Upper lobe of left lung (tissue), 6 donors: Measurements from ENCODE around the gene FAM43A. TPM values are rescaled to one million over a fixed set of nuclear protein-coding genes. Genes with fewer than 3 reads are reported as not detected.

Experiments
- ATAC-seq, 2 donors: fragments of 200-7000 bp; cut with Tn5 transposase; one replicate each; pipeline ENCODE4 v1.9.1; 2022; ENCODE audit warnings: mild to moderate bottlenecking in 2 of 2, moderate library complexity in 2 of 2; ENCODE audit not compliant: low FRiP score in 2 of 2
- DNase-seq, 2 donors: peaks; one replicate each; pipeline ENCODE4 v3.0.0-alpha.2; 2019 to 2020
- H3K27ac ChIP-seq, 4 donors: fragments of 200-600 bp; sonication (generic); one replicate each; pipeline ENCODE4 v1.5.1; 2016 to 2019
- H3K27me3 ChIP-seq, 4 donors: fragments of 200-600 bp; sonication (generic); one replicate each; pipeline ENCODE4 v1.5.1; 2017 to 2019
- H3K36me3 ChIP-seq, 4 donors: fragments of 200-600 bp; sonication (generic); one replicate each; pipeline ENCODE4 v1.5.1; 2016 to 2019
- H3K4me1 ChIP-seq, 4 donors: fragments of 200-600 bp; sonication (generic); one replicate each; pipeline ENCODE4 v1.5.1; 2018 to 2019
- H3K4me3 ChIP-seq, 4 donors: fragments of 200-600 bp; sonication (generic); one replicate each; pipeline ENCODE4 v1.5.1; 2017 to 2019; ENCODE audit warnings: mild to moderate bottlenecking in 2 of 4, moderate library complexity in 1 of 4
- H3K9me3 ChIP-seq, 4 donors: fragments of 200-600 bp; sonication (generic); one replicate each; pipeline ENCODE4 v1.5.1; 2018 to 2019
- CTCF ChIP-seq, 6 experiments: fragments of 450-650 bp in 4 of 6; fragments of 200-600 bp in 2 of 6; sonication (generic) in 2 of 6; IDR thresholded peaks; one replicate each; pipeline ENCODE4 v1.5.1; 2016 to 2019; ENCODE audit warnings: antibody characterized with exemption in 6 of 6
- EP300 ChIP-seq, 4 donors: sonication (generic); formaldehyde crosslinking; IDR thresholded peaks; one replicate each; pipeline ENCODE4 v1.5.1; 2017; ENCODE audit warnings: antibody characterized with exemption in 4 of 4, control low read depth in 2 of 4
- POLR2A ChIP-seq, 4 donors: fragments of 450-650 bp; IDR thresholded peaks; one replicate each; pipeline ENCODE4 v1.5.1; 2016 to 2017; ENCODE audit warnings: antibody characterized with exemption in 4 of 4, mild to moderate bottlenecking in 2 of 4
- POLR2AphosphoS5 ChIP-seq, 2 donors: sonication (generic); formaldehyde crosslinking; IDR thresholded peaks; one replicate each; pipeline ENCODE4 v1.5.1; 2017; ENCODE audit warnings: antibody characterized with exemption in 2 of 2
- WGBS, 2 donors: methylation state at CpG; one replicate each; pipeline ENCODE4 v1.1.5; 2017 to 2018; 5-methylcytosine and 5-hydroxymethylcytosine counted together
- total RNA-seq, 6 donors: library from RNA; depleted of rRNA in 4 of 6; stranded (reverse); fragments of >200 nt in 4 of 6; gene quantifications; one replicate each; pipeline versions ENCODE4 v1.1.0 to v1.2.1, GENCODE V29; 2016 to 2021
- donor health status: DM: no; HTN: no; CAD: no; lungs with moderate emphysema.
- donor health status: DM: no; HTN: yes; CAD: no; lungs with severe emphysema.

FAM43A gene
- total RNA-seq, 6 donors from 2014 or later: 7.6 to 32.3 (median 14.4) TPM

GRCh38 chr3:194673761-194674160, 11.9 kb upstream of the FAM43A start:
- WGBS, 2 donors: 85 to 90% methylated on average over 3 of the region's 3 CpGs
- ATAC-seq (no peak), DNase-seq (no peak)
- H3K36me3 ChIP-seq: peaks cover 0 to 12% (median 0%) of the 10 kb centered on the region in 4 donors
- no peak overlapping the region for H3K27ac ChIP-seq
- H3K4me3 ChIP-seq: no peak overlapping the region
- TF ChIP-seq EP300 (IDR thresholded peaks at IDR 0.05) (no peak), POLR2AphosphoS5 (IDR thresholded peaks at IDR 0.05) (no peak), POLR2A (IDR thresholded peaks at IDR 0.05) (no peak), CTCF (IDR thresholded peaks at IDR 0.05) (no peak)
- no peaks in the 10 kb centered on the region for H3K27me3 ChIP-seq
- H3K9me3 ChIP-seq: no peaks in the 10 kb centered on the region
- peaks cover 12 to 20% (median 17%) of the 10 kb centered on the region in 4 donors for H3K4me1 ChIP-seq

GRCh38 chr3:194675081-194675640, 10.5 kb upstream of the FAM43A start:
- H3K27ac ChIP-seq: no peak overlapping the region
- H3K4me1 ChIP-seq: peaks cover 12 to 18% (median 17%) of the 10 kb centered on the region in 4 donors
- no peak for DNase-seq
- no peaks in the 10 kb centered on the region for H3K36me3 ChIP-seq
- no peak overlapping the region for H3K4me3 ChIP-seq
- no peaks in the 10 kb centered on the region for H3K27me3 ChIP-seq
- no peak for ATAC-seq
- 50 to 65% methylated on average over 9 to 12 of the region's 12 CpGs for WGBS, 2 donors
- H3K9me3 ChIP-seq: no peaks in the 10 kb centered on the region
- TF ChIP-seq POLR2AphosphoS5 (IDR thresholded peaks at IDR 0.05): no peak
- TF ChIP-seq EP300 (IDR thresholded peaks at IDR 0.05): no peak
- TF ChIP-seq CTCF (IDR thresholded peaks at IDR 0.05): no peak
- TF ChIP-seq POLR2A (IDR thresholded peaks at IDR 0.05): no peak

- H3K9me3 ChIP-seq: no peaks in the 10 kb centered on the region
- ATAC-seq (no peak), DNase-seq (no peak)
- no peak overlapping the region for H3K27ac ChIP-seq
- WGBS, 2 donors: 54 to 65% methylated on average over 4 of the region's 4 CpGs
- H3K4me1 ChIP-seq: peaks cover 7 to 13% (median 13%) of the 10 kb centered on the region in 4 donors
- H3K4me3 ChIP-seq: no peak overlapping the region
- H3K27me3 ChIP-seq: no peaks in the 10 kb centered on the region
- no peak for TF ChIP-seq EP300 (IDR thresholded peaks at IDR 0.05)
- no peaks in the 10 kb centered on the region for H3K36me3 ChIP-seq
Measured at GRCh38 chr3:194675680-194676079, 10.0 kb upstream of the FAM43A start.

- Histone ChIP-seq H3K9me3 (no peaks in the 10 kb centered on the region), H3K4me1 (peaks cover 0 to 6% (median 5%) of the 10 kb centered on the region in 4 donors), H3K36me3 (no peaks in the 10 kb centered on the region), H3K27me3 (no peaks in the 10 kb centered on the region), H3K27ac (no peak overlapping the region), H3K4me3 (no peak overlapping the region)
- no peak for DNase-seq
- ATAC-seq: no peak
- WGBS, 2 donors: 89 to 100% methylated on average over 1 of the region's 1 CpG
- TF ChIP-seq CTCF (IDR thresholded peaks at IDR 0.05) (no peak), POLR2A (IDR thresholded peaks at IDR 0.05) (no peak), EP300 (IDR thresholded peaks at IDR 0.05) (no peak), POLR2AphosphoS5 (IDR thresholded peaks at IDR 0.05) (no peak)
Measured at GRCh38 chr3:194676471-194676870, 9.2 kb upstream of the FAM43A start.

- no peak overlapping the region for H3K4me3 ChIP-seq
Measured at GRCh38 chr3:194680888-194681615, 4.6 kb upstream of the FAM43A start.

More at GRCh38 chr3:194680888-194681615, 4.6 kb upstream of the FAM43A start:
- 73 to 86% methylated on average over 11 of the region's 11 CpGs for WGBS, 2 donors
- no peaks in the 10 kb centered on the region for H3K9me3 ChIP-seq
- no peak for TF ChIP-seq CTCF (IDR thresholded peaks at IDR 0.05)
- no peak for TF ChIP-seq POLR2AphosphoS5 (IDR thresholded peaks at IDR 0.05)
- TF ChIP-seq EP300 (IDR thresholded peaks at IDR 0.05): no peak
- no peak for TF ChIP-seq POLR2A (IDR thresholded peaks at IDR 0.05)
- no peaks in the 10 kb centered on the region for H3K27me3 ChIP-seq
- H3K27ac ChIP-seq: no peak overlapping the region
- ATAC-seq: no peak
- peaks cover 13 to 21% (median 18%) of the 10 kb centered on the region in 4 donors for H3K4me1 ChIP-seq
- no peak for DNase-seq
- no peaks in the 10 kb centered on the region for H3K36me3 ChIP-seq
